ENCODE results near the gene FREM1.

The FREM1 gene

GRCh38 chr9:14911046-14911445 lies 818 bp upstream of the FREM1 start:
- no peak overlapping the region for H3K4me3 ChIP-seq (ENCODE audit: insufficient read depth, low read depth, low read length)
- H3K4me1 ChIP-seq (ENCODE audit: control insufficient read depth, insufficient read depth, low read length), result peaks cover 35% of the 10 kb centered on the region
- no peak overlapping the region for H3K27ac ChIP-seq (ENCODE audit: insufficient read depth, low read depth, low read length, poor library complexity, severe bottlenecking)
- no peaks in the 10 kb centered on the region for H3K36me3 ChIP-seq (ENCODE audit: control insufficient read depth, insufficient read depth, low read length)
- 94 to 100% methylated on average over 1 to 2 of the region's 2 CpGs for WGBS, 2 experiments
- no peaks in the 10 kb centered on the region for H3K9me3 ChIP-seq (ENCODE audit: control insufficient read depth, low read length)
- no peaks in the 10 kb centered on the region for H3K27me3 ChIP-seq (ENCODE audit: control insufficient read depth, insufficient read depth, low read length, poor library complexity, severe bottlenecking)

DNA sequence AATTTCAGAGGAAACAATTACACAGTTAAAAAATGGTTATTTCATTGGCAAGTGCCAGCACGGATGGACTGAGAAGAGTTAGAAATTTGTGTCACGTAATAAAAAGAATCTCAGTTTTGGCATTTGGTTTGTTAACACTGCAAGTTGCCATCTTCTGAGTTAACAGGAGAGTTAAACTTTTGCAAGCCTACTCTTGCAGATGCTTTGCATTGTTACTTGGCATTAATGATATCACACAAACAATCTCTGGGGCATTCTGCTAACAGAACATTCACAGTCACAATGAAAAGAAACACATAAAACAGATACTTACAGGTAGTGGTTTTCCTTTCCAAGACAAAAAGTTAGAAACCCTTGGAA lies 647 bp downstream of the FREM1 start:
- no peaks in the 10 kb centered on the region for H3K9me3 ChIP-seq (ENCODE audit: control insufficient read depth, low read length)
- H3K27ac ChIP-seq (ENCODE audit: insufficient read depth, low read depth, low read length, poor library complexity, severe bottlenecking), result peak overlapping the region; percentile 67
- H3K27me3 ChIP-seq (ENCODE audit: control insufficient read depth, insufficient read depth, low read length, poor library complexity, severe bottlenecking), result no peaks in the 10 kb centered on the region
- H3K4me1 ChIP-seq (ENCODE audit: control insufficient read depth, insufficient read depth, low read length), result peaks cover 35% of the 10 kb centered on the region
- H3K36me3 ChIP-seq (ENCODE audit: control insufficient read depth, insufficient read depth, low read length), result no peaks in the 10 kb centered on the region
- WGBS, 2 experiments, result 73 to 78% methylated on average over 2 of the region's 2 CpGs
- peak overlapping the region; percentile 18 for H3K4me3 ChIP-seq (ENCODE audit: insufficient read depth, low read depth, low read length)

DNA sequence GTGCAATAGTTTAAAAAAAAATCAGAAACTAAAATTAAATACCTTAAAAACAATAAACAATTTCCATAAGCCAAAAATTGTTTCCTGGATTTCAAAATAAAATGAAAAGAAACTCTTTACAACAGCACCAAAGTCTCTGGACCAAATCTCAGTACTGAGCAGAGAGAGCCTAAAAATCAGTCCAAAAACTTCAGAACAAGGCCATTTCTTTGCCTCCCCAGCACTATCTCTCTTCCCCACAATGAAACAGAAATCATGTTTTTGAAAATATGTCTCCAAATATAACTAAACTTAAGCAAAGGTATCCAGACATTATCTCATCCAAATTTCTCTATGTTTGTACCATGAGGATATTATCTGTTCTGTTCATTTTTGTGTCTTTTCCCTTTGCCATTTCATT lies 1.0 kb downstream of the FREM1 start:
- Histone ChIP-seq H3K9me3 (ENCODE audit: control insufficient read depth, low read length) (no peaks in the 10 kb centered on the region), H3K27ac (ENCODE audit: insufficient read depth, low read depth, low read length, poor library complexity, severe bottlenecking) (peak overlapping the region; percentile 26), H3K4me1 (ENCODE audit: control insufficient read depth, insufficient read depth, low read length) (peaks cover 35% of the 10 kb centered on the region), H3K36me3 (ENCODE audit: control insufficient read depth, insufficient read depth, low read length) (no peaks in the 10 kb centered on the region), H3K4me3 (ENCODE audit: insufficient read depth, low read depth, low read length) (peak overlapping the region; percentile 16), H3K27me3 (ENCODE audit: control insufficient read depth, insufficient read depth, low read length, poor library complexity, severe bottlenecking) (no peaks in the 10 kb centered on the region)

DNA sequence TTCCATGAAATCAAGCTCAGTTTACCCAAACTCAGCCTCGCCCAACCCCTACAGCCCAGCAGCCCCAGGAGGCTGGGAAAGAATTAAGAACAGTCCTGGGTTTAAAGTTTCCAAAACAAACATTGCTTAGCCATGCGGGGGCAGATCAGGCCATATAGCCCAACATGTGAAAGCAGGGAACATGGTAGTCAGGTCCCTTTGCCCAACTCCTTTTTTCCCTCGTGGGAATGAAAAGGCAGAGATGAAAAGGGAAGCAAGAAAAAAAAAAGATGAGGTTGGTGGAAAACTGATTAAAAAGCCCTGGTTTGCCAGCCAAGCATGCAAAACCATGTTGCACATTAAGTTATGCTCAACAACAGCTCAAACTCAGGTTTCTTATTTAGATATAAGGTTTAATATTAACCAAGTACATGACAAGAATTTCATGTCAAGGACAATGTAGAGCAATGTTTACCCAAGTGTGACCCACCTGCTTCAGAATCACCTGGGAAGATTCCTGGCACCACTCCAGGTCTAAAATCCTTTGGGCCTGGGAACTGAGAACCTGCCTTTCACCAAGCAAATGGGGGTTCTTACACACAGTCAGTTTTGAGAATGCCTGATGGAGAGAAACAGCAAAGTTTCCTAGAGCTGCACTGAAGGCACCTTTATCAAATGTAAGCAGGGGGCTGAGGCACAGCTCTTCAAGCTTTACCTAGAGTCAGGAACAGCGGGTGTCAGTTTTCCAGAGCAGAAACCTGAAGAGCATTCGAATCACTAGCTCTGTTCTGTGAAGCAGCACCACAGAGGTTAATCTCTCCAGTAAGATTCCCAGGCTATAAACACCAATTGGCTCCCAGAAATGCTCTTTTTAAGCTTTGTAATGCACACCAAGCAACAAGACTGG lies 1.7 kb downstream of the FREM1 start:
- no peaks in the 10 kb centered on the region for H3K9me3 ChIP-seq (ENCODE audit: control insufficient read depth, low read length)
- H3K27me3 ChIP-seq (ENCODE audit: control insufficient read depth, insufficient read depth, low read length, poor library complexity, severe bottlenecking), result no peaks in the 10 kb centered on the region
- H3K27ac ChIP-seq (ENCODE audit: insufficient read depth, low read depth, low read length, poor library complexity, severe bottlenecking), result no peak overlapping the region
- no peak overlapping the region for H3K4me3 ChIP-seq (ENCODE audit: insufficient read depth, low read depth, low read length)
- H3K4me1 ChIP-seq (ENCODE audit: control insufficient read depth, insufficient read depth, low read length), result peaks cover 35% of the 10 kb centered on the region
- WGBS, 2 experiments, result 46 to 52% methylated on average over 5 of the region's 5 CpGs
- H3K36me3 ChIP-seq (ENCODE audit: control insufficient read depth, insufficient read depth, low read length), result no peaks in the 10 kb centered on the region

- Histone ChIP-seq H3K27me3 (ENCODE audit: control insufficient read depth, insufficient read depth, low read length, poor library complexity, severe bottlenecking) (no peaks in the 10 kb centered on the region), H3K4me3 (ENCODE audit: insufficient read depth, low read depth, low read length) (no peak overlapping the region), H3K4me1 (ENCODE audit: control insufficient read depth, insufficient read depth, low read length) (peaks cover 35% of the 10 kb centered on the region), H3K27ac (ENCODE audit: insufficient read depth, low read depth, low read length, poor library complexity, severe bottlenecking) (no peak overlapping the region), H3K36me3 (ENCODE audit: control insufficient read depth, insufficient read depth, low read length) (no peaks in the 10 kb centered on the region), H3K9me3 (ENCODE audit: control insufficient read depth, low read length) (no peaks in the 10 kb centered on the region)
- WGBS, 2 experiments, result 78 to 100% methylated on average over 1 of the region's 1 CpG
These were observed 2.5 kb downstream of the FREM1 start for GRCh38 chr9:14907696-14908095.

- Histone ChIP-seq H3K4me1 (ENCODE audit: control insufficient read depth, insufficient read depth, low read length) (peaks cover 35% of the 10 kb centered on the region), H3K27me3 (ENCODE audit: control insufficient read depth, insufficient read depth, low read length, poor library complexity, severe bottlenecking) (no peaks in the 10 kb centered on the region), H3K36me3 (ENCODE audit: control insufficient read depth, insufficient read depth, low read length) (no peaks in the 10 kb centered on the region), H3K9me3 (ENCODE audit: control insufficient read depth, low read length) (no peaks in the 10 kb centered on the region), H3K27ac (ENCODE audit: insufficient read depth, low read depth, low read length, poor library complexity, severe bottlenecking) (no peak overlapping the region), H3K4me3 (ENCODE audit: insufficient read depth, low read depth, low read length) (no peak overlapping the region)
- 26 to 34% methylated on average over 5 of the region's 5 CpGs for WGBS, 2 experiments
These were observed 2.9 kb downstream of the FREM1 start for GRCh38 chr9:14907360-14907685.

DNA sequence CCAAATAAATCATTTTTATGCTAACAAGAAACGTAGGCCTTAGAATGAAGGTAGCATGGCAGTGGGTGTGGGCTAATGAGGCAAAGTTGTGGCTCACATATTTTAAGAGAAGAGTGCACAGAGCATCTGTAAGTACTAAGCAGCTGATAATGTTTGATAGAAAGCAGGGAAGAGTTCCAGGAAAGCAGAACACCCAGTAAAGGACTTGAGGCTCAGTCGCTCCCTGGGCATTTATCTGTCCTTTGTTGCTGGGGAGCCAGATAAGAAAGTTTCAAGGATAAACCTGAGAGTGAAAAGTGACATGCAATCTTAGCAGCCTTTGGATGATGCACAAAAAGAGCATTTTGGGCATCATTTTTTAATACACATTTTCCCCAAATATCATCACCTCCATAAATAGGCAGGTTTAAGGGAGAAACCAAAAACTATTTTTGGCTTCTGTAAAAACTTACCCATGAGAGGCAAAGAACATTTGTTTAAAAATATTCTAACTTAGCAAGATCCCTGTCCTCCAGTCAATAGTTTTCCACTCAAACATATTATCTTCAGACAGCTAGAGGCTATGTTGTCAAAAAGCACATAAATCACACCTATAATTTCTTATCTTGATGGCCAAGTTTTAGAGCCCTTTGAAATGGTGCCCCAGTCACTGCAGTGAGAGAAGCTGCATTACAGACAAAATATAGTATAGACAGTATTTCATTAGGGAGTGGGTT lies 3.4 kb downstream of the FREM1 start:
- no peaks in the 10 kb centered on the region for H3K36me3 ChIP-seq (ENCODE audit: control insufficient read depth, insufficient read depth, low read length)
- H3K27ac ChIP-seq (ENCODE audit: insufficient read depth, low read depth, low read length, poor library complexity, severe bottlenecking), result no peak overlapping the region
- no peaks in the 10 kb centered on the region for H3K27me3 ChIP-seq (ENCODE audit: control insufficient read depth, insufficient read depth, low read length, poor library complexity, severe bottlenecking)
- WGBS, 2 experiments, result 77% methylated on average over 2 of the region's 2 CpGs
- no peak overlapping the region for H3K4me3 ChIP-seq (ENCODE audit: insufficient read depth, low read depth, low read length)
- peaks cover 41% of the 10 kb centered on the region for H3K4me1 ChIP-seq (ENCODE audit: control insufficient read depth, insufficient read depth, low read length)
- H3K9me3 ChIP-seq (ENCODE audit: control insufficient read depth, low read length), result no peaks in the 10 kb centered on the region

DNA sequence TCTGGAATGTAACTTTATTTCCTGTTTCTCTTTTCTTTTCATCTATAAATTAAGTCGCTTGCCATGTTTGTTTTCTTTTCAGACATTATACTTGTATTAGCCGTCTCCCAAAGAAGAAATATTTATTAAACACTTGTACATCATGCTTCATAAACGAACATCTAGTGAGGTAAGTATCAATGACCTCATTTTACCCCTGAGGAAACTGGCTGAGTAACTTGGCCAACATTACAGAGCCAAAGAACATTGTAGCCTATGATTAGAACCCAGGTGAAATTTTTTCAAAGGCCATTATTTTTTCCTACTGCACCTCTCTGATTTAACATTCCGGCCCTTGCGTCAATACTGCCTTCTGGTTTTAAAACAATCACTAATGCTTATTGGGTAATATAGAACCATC lies 4.2 kb downstream of the FREM1 start:
- no peak overlapping the region for H3K27ac ChIP-seq (ENCODE audit: insufficient read depth, low read depth, low read length, poor library complexity, severe bottlenecking)
- H3K36me3 ChIP-seq (ENCODE audit: control insufficient read depth, insufficient read depth, low read length), result no peaks in the 10 kb centered on the region
- no peaks in the 10 kb centered on the region for H3K9me3 ChIP-seq (ENCODE audit: control insufficient read depth, low read length)
- peaks cover 41% of the 10 kb centered on the region for H3K4me1 ChIP-seq (ENCODE audit: control insufficient read depth, insufficient read depth, low read length)
- H3K4me3 ChIP-seq (ENCODE audit: insufficient read depth, low read depth, low read length), result no peak overlapping the region
- H3K27me3 ChIP-seq (ENCODE audit: control insufficient read depth, insufficient read depth, low read length, poor library complexity, severe bottlenecking), result no peaks in the 10 kb centered on the region
- 93 to 96% methylated on average over 4 to 5 of the region's 5 CpGs for WGBS, 2 experiments

DNA sequence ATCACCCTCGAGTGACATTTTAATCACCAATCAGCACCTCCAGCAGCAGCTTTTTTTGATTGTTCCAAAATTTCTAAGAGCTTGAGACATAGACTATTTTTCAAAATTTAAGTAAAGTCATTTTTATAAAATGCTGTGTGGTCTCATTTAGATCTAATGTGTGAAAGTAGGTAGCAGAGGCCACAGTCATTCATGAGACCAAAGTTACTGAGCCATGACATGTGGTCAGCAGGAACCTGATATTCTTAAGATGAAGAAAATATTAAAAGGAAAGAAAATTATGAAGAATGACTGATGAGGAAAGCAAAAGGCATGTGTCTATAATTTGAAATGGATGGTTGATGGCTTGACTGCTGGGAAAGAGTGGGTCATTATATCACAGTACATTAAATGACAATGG lies 7.2 kb downstream of the FREM1 start:
- no peaks in the 10 kb centered on the region for H3K36me3 ChIP-seq (ENCODE audit: control insufficient read depth, insufficient read depth, low read length)
- H3K9me3 ChIP-seq (ENCODE audit: control insufficient read depth, low read length), result no peaks in the 10 kb centered on the region
- H3K27me3 ChIP-seq (ENCODE audit: control insufficient read depth, insufficient read depth, low read length, poor library complexity, severe bottlenecking), result no peaks in the 10 kb centered on the region
- 87 to 100% methylated on average over 1 of the region's 1 CpG for WGBS, 2 experiments
- H3K27ac ChIP-seq (ENCODE audit: insufficient read depth, low read depth, low read length, poor library complexity, severe bottlenecking), result no peak overlapping the region
- no peak overlapping the region for H3K4me3 ChIP-seq (ENCODE audit: insufficient read depth, low read depth, low read length)
- peaks cover 14% of the 10 kb centered on the region for H3K4me1 ChIP-seq (ENCODE audit: control insufficient read depth, insufficient read depth, low read length)

GRCh38 chr9:14902561-14902960 lies 7.7 kb downstream of the FREM1 start:
- H3K4me3 ChIP-seq (ENCODE audit: insufficient read depth, low read depth, low read length), result no peak overlapping the region
- peaks cover 13% of the 10 kb centered on the region for H3K4me1 ChIP-seq (ENCODE audit: control insufficient read depth, insufficient read depth, low read length)
- H3K27ac ChIP-seq (ENCODE audit: insufficient read depth, low read depth, low read length, poor library complexity, severe bottlenecking), result no peak overlapping the region
- H3K27me3 ChIP-seq (ENCODE audit: control insufficient read depth, insufficient read depth, low read length, poor library complexity, severe bottlenecking), result no peaks in the 10 kb centered on the region
- H3K9me3 ChIP-seq (ENCODE audit: control insufficient read depth, low read length), result no peaks in the 10 kb centered on the region
- 94 to 97% methylated on average over 1 of the region's 1 CpG for WGBS, 2 experiments
- H3K36me3 ChIP-seq (ENCODE audit: control insufficient read depth, insufficient read depth, low read length), result no peaks in the 10 kb centered on the region

Measured in ectodermal cell (in vitro differentiated cells).